ENCODE data around the gene SMIM3. TPM values are rescaled to one million over a fixed set of nuclear protein-coding genes. Genes with fewer than 3 reads are reported as not detected.
"Not testable (repeated sequence)": the region's sequence is repeated elsewhere in the genome, so short reads cannot be mapped to it uniquely, and the experiment has no call there.

Gene SMIM3
- total RNA-seq, 2 experiments from 2014 or later: 32.9 to 37.4 TPM

DNA sequence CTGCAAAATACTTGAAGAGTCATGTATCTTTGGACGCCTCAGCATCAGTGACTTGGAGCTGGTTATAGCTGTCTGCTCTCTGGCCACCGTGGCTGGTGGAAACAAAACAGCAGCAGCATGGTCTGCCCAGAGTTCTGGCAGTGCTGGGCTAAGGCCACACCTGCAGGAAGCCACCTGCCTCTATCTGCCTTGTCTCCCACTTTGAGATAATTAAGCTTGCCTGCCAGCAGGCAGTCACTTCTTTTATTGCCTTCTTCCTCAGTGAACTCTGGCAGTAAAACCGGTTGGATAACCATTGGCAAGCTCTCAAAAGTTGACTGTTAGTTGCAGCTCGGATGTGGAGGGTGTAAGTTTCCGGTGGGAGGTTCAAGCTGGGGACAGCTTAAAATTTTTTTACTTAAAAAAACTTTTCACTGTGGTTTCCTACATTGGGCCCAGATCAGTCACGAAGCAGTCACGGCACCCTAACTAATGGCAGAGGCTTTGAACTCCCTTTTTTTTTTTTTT, 4.9 kb downstream of the SMIM3 start:
- peaks cover 5% of the 10 kb centered on the region for H3K9me3 Mint-ChIP-seq
- H3K27me3 Mint-ChIP-seq (ENCODE audit: low read depth): no peaks in the 10 kb centered on the region
- intact Hi-C loops (cut with micrococcal nuclease): loop anchor here (1.0 to 10.0 kb wide), 11 partner anchors 14 to 1979 kb away; partner anchors contain the start of genes CD74, G3BP1, GM2A and RBM22
- H3K27ac Mint-ChIP-seq: peak overlapping the region; percentile 97
- H3K4me3 Mint-ChIP-seq: peak overlapping the region; percentile 73
- CTCF ChIA-PET: interaction anchor here (0.6 to 3.0 kb wide), 9 partner anchors 18 to 873 kb away, joined by 3 to 15 read pairs (median 6); partner anchors contain the start of genes DCTN4, IRGM and RBM22
- DNase-seq: peak; percentile 87
- H3K4me1 Mint-ChIP-seq (ENCODE audit: low read depth): peaks cover 77% of the 10 kb centered on the region
- peaks cover 36% of the 10 kb centered on the region for H3K36me3 Mint-ChIP-seq (ENCODE audit: low read depth)

DNA sequence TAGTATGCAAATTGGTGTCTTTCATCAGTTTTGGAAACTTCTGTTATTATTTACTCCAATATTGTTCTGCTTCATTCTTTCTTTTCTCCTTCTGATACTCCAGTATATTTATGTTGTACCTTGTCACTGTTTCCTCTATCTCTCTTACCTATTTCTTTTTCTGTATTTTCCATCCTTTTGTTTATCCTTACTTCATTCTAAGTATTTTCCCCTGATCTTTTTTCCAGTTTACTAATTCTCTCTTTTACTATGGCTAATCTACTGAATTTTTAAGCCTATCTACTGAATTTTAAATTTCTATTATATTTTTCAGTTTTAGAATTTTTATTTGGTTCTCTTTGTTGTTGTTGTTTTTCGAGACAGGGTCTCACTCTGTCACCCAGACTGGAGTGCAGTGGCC, 7.4 kb downstream of the SMIM3 start:
- Mint-ChIP-seq H3K4me3 (no peak overlapping the region), H3K9me3 (peaks cover 5% of the 10 kb centered on the region), H3K27ac (peak overlapping the region; percentile 97), H3K4me1 (ENCODE audit: low read depth) (peaks cover 88% of the 10 kb centered on the region), H3K27me3 (ENCODE audit: low read depth) (no peaks in the 10 kb centered on the region), H3K36me3 (ENCODE audit: low read depth) (peaks cover 28% of the 10 kb centered on the region)
- intact Hi-C loops (cut with micrococcal nuclease): loop anchor here (10.0 kb wide), 1 partner anchor 1981 kb away; no protein-coding TSS in a partner anchor
- CTCF ChIA-PET: interaction anchor here (1.6 to 1.7 kb wide), 3 partner anchors 45 to 60 kb away, joined by 4 to 9 read pairs (median 4); partner anchors contain the start of gene IRGM
- no peak for DNase-seq

DNA sequence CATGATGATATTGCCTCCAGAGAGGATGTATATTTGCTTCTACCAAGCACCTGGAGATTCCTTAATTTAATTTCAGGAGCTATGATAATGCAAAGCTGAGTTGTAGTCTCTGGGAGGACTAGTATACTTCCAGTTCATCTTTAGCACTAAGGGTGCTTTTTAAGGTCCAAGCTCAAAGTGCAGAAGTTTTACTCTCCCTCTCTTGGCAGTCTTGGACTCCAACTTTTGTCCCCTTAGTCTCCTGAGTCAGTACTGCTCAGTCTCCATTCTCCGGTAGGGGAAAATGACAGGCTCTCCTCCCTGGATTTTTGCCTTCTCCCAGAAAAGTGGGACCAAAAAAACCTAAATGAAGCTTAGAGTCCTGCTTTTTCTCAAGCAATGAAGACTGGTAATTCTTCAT, 8.3 kb downstream of the SMIM3 start:
- peaks cover 85% of the 10 kb centered on the region for H3K4me1 Mint-ChIP-seq (ENCODE audit: low read depth)
- no peaks in the 10 kb centered on the region for H3K27me3 Mint-ChIP-seq (ENCODE audit: low read depth)
- intact Hi-C loops (cut with micrococcal nuclease): loop anchor here (10.0 kb wide), 1 partner anchor 1982 kb away; no protein-coding TSS in a partner anchor
- H3K9me3 Mint-ChIP-seq: peaks cover 5% of the 10 kb centered on the region
- H3K27ac Mint-ChIP-seq: peak overlapping the region; percentile 77
- H3K36me3 Mint-ChIP-seq (ENCODE audit: low read depth): peaks cover 24% of the 10 kb centered on the region
- no peak for DNase-seq
- CTCF ChIA-PET: interaction anchor here (0.7 to 1.7 kb wide), 8 partner anchors 9 to 347 kb away, joined by 3 to 10 read pairs (median 6); partner anchors contain the start of genes IRGM, RBM22 and SMIM3
- H3K4me3 Mint-ChIP-seq: no peak overlapping the region

DNA sequence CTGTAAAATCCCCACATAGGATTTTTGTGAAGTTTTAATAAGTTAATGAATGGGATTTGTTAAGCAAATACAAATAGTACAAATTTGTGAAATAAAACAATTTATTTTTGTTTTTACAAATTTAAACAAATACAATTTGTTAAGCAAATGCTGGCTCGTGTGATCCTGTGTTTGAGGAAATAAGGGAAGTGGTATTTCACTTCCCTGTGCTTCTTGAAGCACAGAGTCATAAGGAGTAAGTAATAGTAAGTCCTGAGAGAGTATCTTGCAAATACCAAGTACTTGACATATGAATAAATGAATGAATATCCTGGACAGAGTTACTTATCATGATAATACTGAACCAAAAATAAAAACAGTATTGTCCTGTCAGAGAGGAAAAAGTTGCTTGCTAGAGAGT, 9.1 kb downstream of the SMIM3 start:
- H3K4me3 Mint-ChIP-seq: no peak overlapping the region
- CTCF ChIA-PET: interaction anchor here (1.3 to 3.3 kb wide), 8 partner anchors 10 to 87 kb away, joined by 3 to 19 read pairs (median 8); partner anchors contain the start of genes IRGM, RBM22 and SMIM3
- H3K4me1 Mint-ChIP-seq (ENCODE audit: low read depth): peaks cover 77% of the 10 kb centered on the region
- no peak for DNase-seq
- intact Hi-C loops (cut with micrococcal nuclease): loop anchor here (10.0 kb wide), 1 partner anchor 1983 kb away; no protein-coding TSS in a partner anchor
- H3K9me3 Mint-ChIP-seq: peaks cover 5% of the 10 kb centered on the region
- peak overlapping the region; percentile 77 for H3K27ac Mint-ChIP-seq
- H3K27me3 Mint-ChIP-seq (ENCODE audit: low read depth): no peaks in the 10 kb centered on the region
- H3K36me3 Mint-ChIP-seq (ENCODE audit: low read depth): peaks cover 20% of the 10 kb centered on the region

DNA sequence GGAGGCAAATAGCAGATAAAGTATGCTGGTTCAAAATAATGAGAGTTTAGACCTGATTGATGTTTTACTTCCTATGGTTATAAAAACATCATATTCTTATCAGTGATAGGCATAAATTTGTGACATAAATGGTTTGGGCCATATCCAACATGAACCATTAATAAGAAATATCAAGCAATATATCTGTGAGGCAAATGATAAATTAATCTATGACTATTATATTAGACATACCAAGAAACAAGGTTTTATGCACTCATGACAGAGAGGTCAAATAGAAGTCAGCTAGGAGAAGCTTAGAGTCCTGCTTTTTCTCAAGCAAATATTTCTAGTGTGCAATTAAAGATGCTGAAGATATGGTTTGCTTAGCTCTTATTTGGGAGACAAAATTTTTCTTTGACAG, 10.4 kb downstream of the SMIM3 start:
- no peak for DNase-seq
- Mint-ChIP-seq H3K4me3 (peak overlapping the region; percentile 64), H3K9me3 (peaks cover 5% of the 10 kb centered on the region), H3K27me3 (ENCODE audit: low read depth) (no peaks in the 10 kb centered on the region), H3K36me3 (ENCODE audit: low read depth) (peaks cover 26% of the 10 kb centered on the region), H3K4me1 (ENCODE audit: low read depth) (peaks cover 73% of the 10 kb centered on the region), H3K27ac (peak overlapping the region; percentile 97)
- intact Hi-C loops (cut with micrococcal nuclease): loop anchor here (1.0 to 10.0 kb wide), 2 partner anchors 8 to 1984 kb away; no protein-coding TSS in a partner anchor
- CTCF ChIA-PET: interaction anchor here (1.0 to 3.3 kb wide), 7 partner anchors 9 to 228 kb away, joined by 3 to 25 read pairs (median 8); partner anchors contain the start of genes IRGM, RBM22 and SMIM3

DNA sequence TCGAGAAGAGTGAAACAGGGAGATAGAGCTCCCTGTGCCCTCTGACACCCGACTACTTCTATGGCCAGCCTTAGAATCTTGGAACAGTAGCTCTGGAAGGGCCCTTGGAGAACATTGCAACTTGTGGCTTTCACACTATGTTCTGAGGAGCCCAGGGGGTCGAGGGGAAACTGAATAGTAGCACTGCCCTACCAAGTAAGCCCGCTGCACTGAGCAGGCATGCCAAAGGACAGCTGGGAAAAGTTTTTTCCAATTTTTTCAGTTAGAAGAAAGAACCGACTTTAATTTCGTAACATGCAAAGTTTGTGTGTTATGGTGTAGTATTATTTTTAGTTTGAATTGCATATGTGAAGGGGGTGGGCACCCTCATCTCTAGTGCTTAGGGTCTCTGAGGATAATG, 10.9 kb downstream of the SMIM3 start:
- intact Hi-C loops (cut with micrococcal nuclease): loop anchor here (1.0 to 10.0 kb wide), 2 partner anchors 8 to 1985 kb away; no protein-coding TSS in a partner anchor
- CTCF ChIA-PET: interaction anchor here (1.0 to 3.3 kb wide), 7 partner anchors 9 to 228 kb away, joined by 3 to 25 read pairs (median 8); partner anchors contain the start of genes IRGM, RBM22 and SMIM3
- Mint-ChIP-seq H3K9me3 (peaks cover 5% of the 10 kb centered on the region), H3K27ac (peak overlapping the region; percentile 97), H3K27me3 (ENCODE audit: low read depth) (no peaks in the 10 kb centered on the region), H3K36me3 (ENCODE audit: low read depth) (peaks cover 24% of the 10 kb centered on the region), H3K4me3 (peak overlapping the region; percentile 64), H3K4me1 (ENCODE audit: low read depth) (peaks cover 69% of the 10 kb centered on the region)
- DNase-seq: no peak

DNA sequence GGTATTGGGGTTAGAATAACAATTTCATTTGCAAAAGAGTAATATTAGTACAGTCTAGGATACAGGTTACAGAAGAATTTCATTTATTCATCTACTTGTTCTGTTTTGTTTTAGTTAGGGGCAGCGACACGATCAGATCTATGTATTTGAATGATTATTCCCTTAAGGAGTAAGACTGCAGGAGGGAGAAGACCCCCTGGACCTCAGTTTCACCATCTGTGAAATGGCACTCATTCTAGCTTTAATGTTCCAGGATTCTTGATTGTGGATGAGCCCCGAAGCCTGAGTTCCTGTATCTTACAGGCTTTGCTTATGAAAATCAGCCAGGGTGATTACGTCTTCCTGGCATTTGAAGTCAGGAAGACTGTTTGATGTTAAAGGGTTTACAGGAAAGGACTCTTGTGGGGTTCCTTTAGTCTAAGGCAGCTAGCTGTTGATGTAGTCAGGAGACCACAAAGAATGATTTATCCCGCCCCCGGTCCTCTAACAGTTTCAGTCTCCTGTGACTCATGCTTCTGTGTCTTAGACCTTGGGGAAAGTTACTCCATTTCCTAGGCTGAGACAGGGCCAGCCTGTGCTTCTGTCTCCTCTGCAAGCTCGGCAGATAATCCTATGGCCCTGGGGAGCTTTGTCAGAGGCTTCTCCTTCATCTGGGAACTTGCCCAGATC, 11.5 kb downstream of the SMIM3 start:
- peak; percentile 92 for DNase-seq
- Mint-ChIP-seq H3K36me3 (ENCODE audit: low read depth) (peaks cover 23% of the 10 kb centered on the region), H3K27ac (peak overlapping the region; percentile 97), H3K9me3 (peaks cover 5% of the 10 kb centered on the region), H3K4me3 (peak overlapping the region; percentile 64), H3K27me3 (ENCODE audit: low read depth) (no peaks in the 10 kb centered on the region), H3K4me1 (ENCODE audit: low read depth) (peaks cover 65% of the 10 kb centered on the region)
- CTCF ChIA-PET: interaction anchor here (1.2 to 3.3 kb wide), 6 partner anchors 8 to 89 kb away, joined by 4 to 25 read pairs (median 11); partner anchors contain the start of genes IRGM, RBM22 and SMIM3
- intact Hi-C loops (cut with micrococcal nuclease): loop anchor here (1.0 to 10.0 kb wide), 9 partner anchors 7 to 1985 kb away; partner anchors contain the start of genes IRGM and RBM22

DNA sequence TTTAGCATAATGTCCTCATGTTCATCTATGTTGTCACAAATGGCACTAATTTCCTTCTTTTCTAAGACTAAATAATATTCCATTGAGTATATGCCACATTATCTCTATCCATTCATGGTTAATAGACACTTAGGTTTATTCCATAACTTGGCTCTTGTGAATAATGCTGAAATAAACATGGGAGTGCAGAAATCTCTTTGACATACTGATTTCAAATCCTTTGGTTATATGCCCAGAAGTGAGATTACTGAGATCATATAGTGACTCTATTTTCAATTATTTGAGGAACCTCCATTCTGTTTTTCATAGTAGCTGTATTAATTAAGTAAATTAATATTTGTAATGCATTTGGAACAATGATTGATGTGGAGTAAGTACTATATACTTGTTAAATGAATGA, 13.0 kb downstream of the SMIM3 start:
- intact Hi-C loops (cut with micrococcal nuclease): loop anchor here (2.0 kb wide), 2 partner anchors 55 to 359 kb away; partner anchors contain the start of gene IRGM
- Mint-ChIP-seq H3K4me3 (no peak overlapping the region), H3K36me3 (ENCODE audit: low read depth) (peaks cover 19% of the 10 kb centered on the region), H3K4me1 (ENCODE audit: low read depth) (peaks cover 56% of the 10 kb centered on the region), H3K27ac (peak overlapping the region; percentile 31), H3K9me3 (no peaks in the 10 kb centered on the region), H3K27me3 (ENCODE audit: low read depth) (no peaks in the 10 kb centered on the region)
- CTCF ChIA-PET: interaction anchor here (2.8 kb wide), 1 partner anchor 91 kb away, joined by 14 read pairs; the partner anchor contains the start of gene RBM22
- no peak for DNase-seq

DNA sequence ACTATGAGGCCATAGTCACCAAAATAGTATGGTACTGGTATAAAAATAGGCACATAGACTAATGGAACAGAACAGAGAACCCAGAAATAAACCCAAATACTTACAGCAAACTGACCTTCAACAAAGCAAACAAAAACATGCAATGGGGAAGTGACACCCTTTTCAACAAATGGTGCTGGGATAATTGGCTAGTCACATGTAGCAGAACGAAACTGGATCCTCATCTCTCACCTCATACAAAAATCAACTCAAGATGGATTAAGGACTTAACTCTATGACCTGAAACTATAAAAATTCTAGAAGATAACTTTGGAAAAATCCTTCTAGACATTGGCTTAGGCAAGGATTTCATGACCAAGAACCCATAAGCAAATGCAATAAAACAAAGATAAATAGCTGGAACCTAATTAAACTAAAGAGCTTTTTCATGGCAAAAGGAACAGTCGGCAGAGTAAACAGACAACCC, 14.9 kb downstream of the SMIM3 start:
- peaks cover 24% of the 10 kb centered on the region for H3K36me3 Mint-ChIP-seq (ENCODE audit: low read depth)
- peaks cover 57% of the 10 kb centered on the region for H3K4me1 Mint-ChIP-seq (ENCODE audit: low read depth)
- intact Hi-C loops (cut with micrococcal nuclease); DNase-seq; H3K9me3 Mint-ChIP-seq; H3K27me3 Mint-ChIP-seq (ENCODE audit: low read depth); H3K4me3 Mint-ChIP-seq; H3K27ac Mint-ChIP-seq: not testable (repeated sequence)
- CTCF ChIA-PET: interaction anchor here (1.2 kb wide), 1 partner anchor 8 kb away, joined by 5 read pairs; no protein-coding TSS in a partner anchor

DNA sequence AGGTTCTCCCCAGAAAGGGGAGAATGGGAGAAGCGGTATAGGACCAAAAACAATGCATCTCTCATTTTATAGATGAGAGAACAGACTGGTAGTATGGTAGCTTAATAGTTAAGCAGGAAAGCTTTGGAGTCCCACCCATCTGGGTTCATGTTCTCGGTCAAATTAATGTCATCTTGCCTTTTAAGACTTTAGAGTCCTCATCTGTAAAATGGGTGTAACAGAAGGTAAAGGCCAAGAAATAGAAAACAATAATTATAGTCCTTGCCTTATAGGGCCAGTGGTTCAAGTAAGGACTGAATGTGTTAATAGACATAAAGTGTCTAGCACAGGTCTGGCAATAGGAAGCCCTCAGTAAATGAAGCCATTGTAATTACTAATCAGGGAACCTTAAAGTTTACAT, 16.4 kb downstream of the SMIM3 start:
- no peaks in the 10 kb centered on the region for H3K27me3 Mint-ChIP-seq (ENCODE audit: low read depth)
- no peaks in the 10 kb centered on the region for H3K9me3 Mint-ChIP-seq
- intact Hi-C loops (cut with micrococcal nuclease): no loop called here
- no peak for DNase-seq
- H3K4me3 Mint-ChIP-seq: no peak overlapping the region
- no peak overlapping the region for H3K27ac Mint-ChIP-seq
- CTCF ChIA-PET: no interaction called here
- peaks cover 24% of the 10 kb centered on the region for H3K36me3 Mint-ChIP-seq (ENCODE audit: low read depth)
- H3K4me1 Mint-ChIP-seq (ENCODE audit: low read depth): peaks cover 42% of the 10 kb centered on the region

DNA sequence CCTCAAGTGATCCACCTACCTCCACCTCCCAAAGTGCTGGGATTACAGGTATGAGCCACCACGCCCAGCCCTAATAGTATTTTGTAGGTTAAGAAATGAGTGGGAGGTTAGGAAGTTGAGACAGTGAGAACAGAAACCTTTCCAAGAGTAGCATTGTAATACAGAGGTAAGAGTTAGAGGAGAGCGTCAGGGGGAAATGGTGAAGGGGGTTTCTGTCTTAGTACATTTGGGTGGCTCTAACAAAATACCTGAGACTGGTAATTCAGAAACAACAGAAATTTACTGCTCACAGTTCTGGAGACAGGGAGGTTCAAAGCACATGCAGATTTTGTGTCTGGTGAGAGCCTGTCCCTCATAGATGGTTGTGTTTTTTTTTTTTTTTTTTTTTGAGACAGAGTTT, 18.8 kb downstream of the SMIM3 start:
- no peaks in the 10 kb centered on the region for H3K9me3 Mint-ChIP-seq
- no peaks in the 10 kb centered on the region for H3K27me3 Mint-ChIP-seq (ENCODE audit: low read depth)
- H3K4me3 Mint-ChIP-seq: no peak overlapping the region
- peaks cover 21% of the 10 kb centered on the region for H3K36me3 Mint-ChIP-seq (ENCODE audit: low read depth)
- CTCF ChIA-PET: interaction anchor here (1.5 to 2.0 kb wide), 2 partner anchors 8 to 49 kb away, joined by 4 to 10 read pairs; partner anchors contain the start of gene IRGM
- peaks cover 39% of the 10 kb centered on the region for H3K4me1 Mint-ChIP-seq (ENCODE audit: low read depth)
- DNase-seq: no peak
- peak overlapping the region; percentile 14 for H3K27ac Mint-ChIP-seq
- intact Hi-C loops (cut with micrococcal nuclease): loop anchor here (1.0 kb wide), 2 partner anchors 8 to 14 kb away; no protein-coding TSS in a partner anchor

Measured in activated naive CD4-positive, alpha-beta T cell treated with anti-CD3 and anti-CD28 coated beads for 36 hours (primary cell).